GOT3 (cell line): ENCODE measurements around the gene MNX1.

Experiments used
- DNase-seq: peaks from one replicate; lab custom pipeline; 2025; ENCODE audit warnings: mixed read lengths; lab: John Stamatoyannopoulos, UW

Gene MNX1

GRCh38 chr7:157010588-157011332, at the start of gene MNX1:
Gene MNX1, minus strand, starts transcription at chr7:157010663. Its CDS starts 313 bp downstream, at chr7:157010350.
- DNase-seq = no peak

GRCh38 chr7:157059534-157059933, 49.1 kb upstream of the MNX1 start:
- DNase-seq = no peak

- DNase-seq = no peak
These were observed 48.2 kb upstream of the MNX1 start for GRCh38 chr7:157058701-157059100.

DNA sequence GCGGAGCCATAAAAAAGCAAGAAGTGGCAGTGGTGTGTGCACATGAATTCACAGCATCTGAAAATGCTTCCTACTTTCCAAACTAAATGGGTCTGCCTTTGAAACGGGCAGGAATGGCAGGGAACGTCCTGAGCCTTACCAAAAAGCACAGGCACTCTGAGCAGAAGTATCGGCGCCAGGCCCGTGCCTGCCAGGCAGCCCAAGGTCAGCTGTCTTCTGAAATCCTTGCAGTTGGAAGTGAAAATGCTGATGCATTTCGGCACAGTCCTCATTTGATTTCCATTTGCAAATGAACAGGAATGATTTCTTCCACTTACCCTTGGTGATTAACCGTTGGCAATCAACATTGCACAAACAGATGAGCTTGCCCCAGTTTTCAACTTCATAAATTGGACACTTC, 47.6 kb upstream of the MNX1 start:
- no peak for DNase-seq

DNA sequence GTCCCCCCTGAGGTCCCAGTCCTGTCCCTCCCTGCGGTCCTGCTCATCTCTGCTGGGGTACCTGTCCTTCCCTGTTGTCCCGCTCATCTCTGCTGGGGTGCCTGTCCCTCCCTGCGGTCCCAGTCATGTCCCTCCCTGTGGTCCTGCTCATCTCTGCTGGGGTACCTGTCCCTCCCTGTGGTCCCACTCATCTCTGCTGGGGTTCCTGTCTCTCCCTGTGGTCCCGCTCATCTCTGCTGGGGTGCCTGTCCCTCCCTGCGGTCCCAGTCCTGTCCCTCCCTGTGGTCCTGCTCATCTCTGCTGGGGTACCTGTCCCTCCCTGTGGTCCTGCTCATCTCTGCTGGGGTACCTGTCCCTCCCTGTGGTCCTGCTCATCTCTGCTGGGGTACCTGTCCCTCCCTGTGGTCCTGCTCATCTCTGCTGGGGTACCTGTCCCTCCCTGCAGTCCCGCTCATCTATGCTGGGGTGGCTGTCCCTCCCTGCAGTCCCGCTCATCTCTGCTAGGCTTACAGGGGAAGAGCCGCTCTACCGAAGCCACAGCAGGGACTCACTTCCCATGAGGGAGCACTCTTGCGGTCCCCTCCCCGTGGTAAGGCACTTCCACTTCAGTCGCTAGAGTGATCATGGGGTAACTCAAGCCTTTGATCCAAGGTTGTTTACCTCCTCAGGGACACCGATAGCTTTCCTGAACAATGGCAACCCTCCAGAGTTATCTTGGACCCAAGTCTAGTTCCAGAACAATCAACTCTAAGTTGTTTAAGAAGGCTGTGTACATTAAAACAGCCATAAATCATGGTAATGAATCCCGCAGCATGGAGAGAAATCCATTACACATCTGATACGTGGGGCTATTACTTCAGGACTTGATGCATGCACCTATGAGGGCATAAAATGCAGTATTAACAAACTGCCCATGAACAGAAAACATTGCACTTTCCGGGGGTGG, 46.8 kb upstream of the MNX1 start:
- no peak for DNase-seq

- no peak for DNase-seq
These were observed 45.8 kb upstream of the MNX1 start for GRCh38 chr7:157056246-157056645.

DNA sequence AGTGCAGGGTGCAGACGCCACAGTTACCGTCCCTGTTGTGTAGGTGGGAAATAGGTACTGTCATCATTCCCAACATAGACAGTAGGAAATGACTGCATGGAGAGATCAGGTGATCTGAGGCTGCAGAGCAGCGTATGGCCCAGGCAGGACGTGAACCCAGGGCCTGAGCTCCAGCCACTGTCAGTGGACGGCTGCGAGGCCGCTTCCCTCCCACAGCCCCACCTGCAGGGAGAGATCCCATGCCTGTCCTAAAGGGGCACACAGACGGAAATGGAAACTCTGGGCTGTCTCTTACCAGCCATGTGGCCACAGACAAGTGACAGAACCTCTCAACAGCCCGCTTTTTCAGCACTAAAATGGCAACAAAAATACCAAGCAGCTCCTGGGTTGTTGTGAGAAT, 44.5 kb upstream of the MNX1 start:
- DNase-seq = no peak

GRCh38 chr7:157053118-157053517, 42.7 kb upstream of the MNX1 start:
- no peak for DNase-seq

- DNase-seq = no peak
These were observed 36.7 kb upstream of the MNX1 start for GRCh38 chr7:157047148-157047547.

DNA sequence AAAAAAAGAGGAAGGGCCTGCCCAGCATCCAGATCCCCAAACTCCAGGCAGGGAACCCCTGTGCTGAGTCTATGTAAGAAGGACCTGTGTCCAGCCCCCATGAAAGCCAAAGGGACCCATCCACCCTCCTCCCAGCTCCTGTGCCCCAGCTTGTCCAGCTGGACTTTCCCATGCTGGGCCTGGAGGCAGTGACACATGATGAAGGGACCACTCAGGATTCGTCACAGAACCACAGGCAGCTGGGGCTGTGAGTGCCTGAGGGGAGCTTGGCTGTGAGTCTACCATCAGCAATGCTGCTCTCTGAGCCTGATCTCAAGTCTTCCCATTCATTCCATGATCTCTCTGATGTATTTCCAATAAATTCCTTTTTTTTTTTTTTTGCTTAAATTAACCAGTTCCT, 36.2 kb upstream of the MNX1 start:
- DNase-seq = peak; percentile 49

- no peak for DNase-seq
These were observed 34.6 kb upstream of the MNX1 start for GRCh38 chr7:157044943-157045660.

DNA sequence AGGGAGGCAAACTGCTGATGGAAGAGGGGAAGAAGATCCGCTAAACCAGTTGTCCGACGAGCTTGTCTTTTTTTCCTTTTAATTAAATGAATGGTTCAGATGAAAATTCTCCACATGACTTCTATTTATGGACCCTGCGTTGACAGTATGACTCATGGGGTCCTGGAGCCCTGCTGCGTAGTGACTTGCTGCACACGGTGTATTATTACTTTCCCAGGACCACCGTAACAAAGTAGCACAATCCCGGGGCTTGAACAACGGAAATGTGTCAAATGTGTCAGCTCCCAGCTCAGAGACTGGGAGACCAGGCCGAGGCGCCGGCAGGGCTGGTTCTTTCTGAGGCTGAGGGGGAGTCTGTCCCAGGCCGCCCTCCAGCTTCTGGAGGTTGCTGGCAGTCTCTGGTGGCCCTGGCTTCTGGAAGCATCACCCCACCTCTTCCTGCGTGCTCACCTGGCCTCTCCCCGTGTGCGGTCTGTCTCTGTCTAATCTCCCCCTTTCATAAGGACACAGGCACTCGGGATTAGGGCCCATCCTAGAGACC, 33.8 kb upstream of the MNX1 start:
- DNase-seq = no peak

DNA sequence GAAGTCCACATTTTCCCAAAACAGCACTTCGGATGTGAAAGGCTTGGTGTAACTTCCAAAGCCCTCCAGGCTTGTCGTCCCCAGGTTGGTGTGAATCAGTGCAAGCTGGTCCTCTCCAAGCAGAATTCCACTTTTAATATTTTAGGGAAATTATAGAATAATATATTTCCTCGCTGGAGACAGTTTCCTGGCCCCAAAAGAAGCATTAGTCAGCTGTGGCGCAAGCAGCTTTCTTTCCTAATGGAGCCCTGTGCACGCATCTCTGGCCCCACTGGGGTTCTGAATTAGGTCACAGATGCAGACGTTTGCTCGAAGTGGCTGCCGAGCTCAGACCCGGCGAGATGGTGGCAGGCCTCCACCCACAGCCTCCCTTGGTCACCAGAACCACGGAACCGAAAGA, 33.3 kb upstream of the MNX1 start:
- peak; percentile 40 for DNase-seq

DNA sequence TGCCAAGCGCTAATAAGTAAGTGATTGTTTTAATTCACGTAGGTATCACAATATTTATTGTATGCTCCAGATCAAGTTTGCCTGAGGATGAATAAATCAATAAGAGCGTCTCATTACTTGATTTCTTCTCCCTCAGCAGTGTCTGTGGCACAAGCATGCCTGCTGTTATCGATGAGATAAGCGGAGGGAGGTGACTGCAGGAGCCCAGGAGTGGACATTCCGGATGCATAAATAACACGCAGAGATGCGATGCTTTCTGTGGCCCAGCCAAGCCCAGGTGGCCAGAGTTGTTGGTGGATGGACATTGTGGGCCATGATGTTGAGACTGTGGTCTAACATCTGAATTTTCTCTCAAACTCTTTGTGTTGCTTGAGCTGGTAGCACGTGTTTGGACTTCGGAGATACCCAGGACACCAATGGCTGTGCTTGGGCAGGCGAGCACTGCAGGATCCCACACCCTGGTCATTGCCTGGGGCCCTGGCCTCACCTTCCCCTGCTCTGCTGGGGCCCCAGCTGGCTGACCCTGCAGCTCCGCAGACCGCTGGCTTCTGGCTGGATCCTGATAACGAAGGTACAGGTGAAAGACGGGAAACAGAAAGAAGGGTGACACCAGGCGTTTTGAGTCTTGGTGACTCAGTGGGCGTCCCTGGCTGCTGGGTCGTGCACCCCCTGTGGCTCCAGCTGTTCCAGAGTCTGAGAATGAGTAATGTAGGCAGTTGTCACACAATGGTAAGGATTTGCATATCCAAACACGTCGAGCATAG, 31.2 kb upstream of the MNX1 start:
- DNase-seq = no peak

GRCh38 chr7:157041004-157041403, 30.5 kb upstream of the MNX1 start:
- DNase-seq = no peak

- no peak for DNase-seq
These were observed 27.2 kb upstream of the MNX1 start for GRCh38 chr7:157037635-157038034.

GRCh38 chr7:157037028-157037427, 26.6 kb upstream of the MNX1 start:
- DNase-seq = no peak

GRCh38 chr7:157035979-157036378, 25.5 kb upstream of the MNX1 start:
- DNase-seq = no peak

GRCh38 chr7:157035302-157035701, 24.8 kb upstream of the MNX1 start:
- DNase-seq = no peak

- DNase-seq = no peak
These were observed 23.3 kb upstream of the MNX1 start for GRCh38 chr7:157033483-157034473.
